ENCODE data around the gene BMPER.

Gene BMPER

GRCh38 chr7:34104115-34104514, 198.8 kb downstream of the BMPER start:
- no peak for DNase-seq

GRCh38 chr7:34104992-34105391, 199.7 kb downstream of the BMPER start:
- DNase-seq: no peak

GRCh38 chr7:34107276-34107675, 201.9 kb downstream of the BMPER start:
- no peak for DNase-seq

- DNase-seq: no peak
These were observed 202.8 kb downstream of the BMPER start for GRCh38 chr7:34108165-34108564.

GRCh38 chr7:34109936-34110780, 204.8 kb downstream of the BMPER start:
- DNase-seq: no peak

GRCh38 chr7:34111031-34111430, 205.7 kb downstream of the BMPER start:
- no peak for DNase-seq

GRCh38 chr7:34115503-34115902, 210.2 kb downstream of the BMPER start:
- no peak for DNase-seq

- DNase-seq: no peak
These were observed 212.2 kb downstream of the BMPER start for GRCh38 chr7:34117573-34117972.

- DNase-seq: no peak
These were observed 216.0 kb downstream of the BMPER start for GRCh38 chr7:34121366-34121765.

- no peak for DNase-seq
These were observed 218.0 kb downstream of the BMPER start for GRCh38 chr7:34123316-34123715.

- no peak for DNase-seq
These were observed 219.4 kb downstream of the BMPER start for GRCh38 chr7:34124765-34125164.

GRCh38 chr7:34128762-34129161, 223.4 kb downstream of the BMPER start:
- no peak for DNase-seq

GRCh38 chr7:34130558-34131295, 225.4 kb downstream of the BMPER start:
- DNase-seq: no peak

- no peak for DNase-seq
These were observed 226.0 kb downstream of the BMPER start for GRCh38 chr7:34131371-34131770.

- no peak for DNase-seq
These were observed 228.1 kb downstream of the BMPER start for GRCh38 chr7:34133356-34133982.

- peak in 1 of 2 donors; percentile 1 for DNase-seq
These were observed 228.8 kb downstream of the BMPER start for GRCh38 chr7:34133983-34134782.

GRCh38 chr7:34135924-34136323, 230.6 kb downstream of the BMPER start:
- no peak for DNase-seq

GRCh38 chr7:34136698-34137097, 231.4 kb downstream of the BMPER start:
- DNase-seq: no peak

- no peak for DNase-seq
These were observed 231.8 kb downstream of the BMPER start for GRCh38 chr7:34137176-34137575.

- no peak for DNase-seq
These were observed 233.1 kb downstream of the BMPER start for GRCh38 chr7:34138483-34138882.

GRCh38 chr7:34139086-34139485, 233.7 kb downstream of the BMPER start:
- no peak for DNase-seq

GRCh38 chr7:34140066-34140465, 234.7 kb downstream of the BMPER start:
- DNase-seq: no peak

- no peak for DNase-seq
These were observed 238.1 kb downstream of the BMPER start for GRCh38 chr7:34143402-34143801.
